Measurements from ENCODE around the gene CTSD.

DNA sequence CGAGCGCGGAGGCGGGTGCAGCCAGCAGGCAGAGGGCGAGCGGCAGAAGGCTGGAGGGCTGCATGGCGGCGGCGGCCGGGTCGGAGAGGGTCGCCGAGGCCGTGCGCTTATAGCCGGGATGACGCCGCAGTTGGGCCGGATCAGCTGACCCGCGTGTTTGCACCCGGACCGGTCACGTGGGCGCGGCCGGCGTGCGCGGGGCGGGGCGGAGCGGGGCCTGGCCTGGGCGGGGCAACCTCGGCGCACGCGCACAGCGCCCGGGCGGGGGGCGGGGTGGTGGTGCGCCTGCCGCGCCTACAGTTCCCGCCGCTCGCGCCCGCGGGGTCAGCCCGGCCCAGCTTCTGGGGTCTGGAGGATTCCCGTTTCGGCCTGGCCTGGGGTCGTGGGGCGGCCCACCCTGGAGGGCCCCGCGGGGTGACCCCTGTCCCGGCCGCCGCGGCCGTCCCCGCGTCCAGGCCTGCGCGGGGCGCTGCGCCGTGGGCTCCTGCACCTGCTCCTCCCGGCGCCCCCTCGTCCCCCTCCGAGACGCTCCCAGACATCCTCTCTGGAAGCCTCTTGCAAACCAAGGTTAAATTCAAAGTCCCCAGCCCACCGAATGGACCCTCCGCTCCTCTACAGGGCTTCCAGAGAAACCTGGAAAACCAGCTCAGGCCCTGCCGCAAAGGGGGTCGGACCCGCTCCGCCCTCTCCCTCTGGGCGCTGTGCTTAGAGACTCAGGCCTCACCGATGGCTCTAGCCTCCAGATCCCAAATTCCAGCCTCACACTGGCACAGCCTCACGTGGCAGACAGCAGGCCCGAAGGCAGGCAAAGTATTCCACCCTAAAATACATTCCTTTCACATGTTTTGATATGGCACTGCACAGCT, at the start of gene CTSD:
- TF ChIP-seq CTCF (conservative IDR thresholded peaks at IDR 0.05; ENCODE audit: low read length) (peak; percentile 43), EZH2phosphoT487 (IDR thresholded peaks at IDR 0.05; ENCODE audit: borderline replicate concordance, low read depth, low read length) (no peak)

Measured in OCI-LY7 (cell line).